ENCODE results near the gene SLCO3A1.

The SLCO3A1 gene

GRCh38 chr15:92100751-92101150 is 247.2 kb downstream of the SLCO3A1 start:
- DNase-seq (ENCODE audit: extremely low read depth, low read depth): no peak
- no peak for TF ChIP-seq CTCF (IDR thresholded peaks at IDR 0.05; ENCODE audit: low read depth, low read length)

- no peak for DNase-seq (ENCODE audit: extremely low read depth, low read depth)
- TF ChIP-seq CTCF (IDR thresholded peaks at IDR 0.05; ENCODE audit: low read depth, low read length): no peak
Measured at GRCh38 chr15:92101708-92102394, 248.3 kb downstream of the SLCO3A1 start.

- no peak for TF ChIP-seq CTCF (IDR thresholded peaks at IDR 0.05; ENCODE audit: low read depth, low read length)
- DNase-seq (ENCODE audit: extremely low read depth, low read depth): no peak
Measured at GRCh38 chr15:92102395-92102755, 248.9 kb downstream of the SLCO3A1 start.

- no peak for TF ChIP-seq CTCF (IDR thresholded peaks at IDR 0.05; ENCODE audit: low read depth, low read length)
- DNase-seq (ENCODE audit: extremely low read depth, low read depth): no peak
Measured at GRCh38 chr15:92104072-92104471, 250.6 kb downstream of the SLCO3A1 start.

- TF ChIP-seq CTCF (IDR thresholded peaks at IDR 0.05; ENCODE audit: low read depth, low read length): no peak
- no peak for DNase-seq (ENCODE audit: extremely low read depth, low read depth)
Measured at GRCh38 chr15:92105611-92106010, 252.1 kb downstream of the SLCO3A1 start.

GRCh38 chr15:92107510-92107909 is 254.0 kb downstream of the SLCO3A1 start:
- no peak for TF ChIP-seq CTCF (IDR thresholded peaks at IDR 0.05; ENCODE audit: low read depth, low read length)
- no peak for DNase-seq (ENCODE audit: extremely low read depth, low read depth)

- TF ChIP-seq CTCF (IDR thresholded peaks at IDR 0.05; ENCODE audit: low read depth, low read length): no peak
- no peak for DNase-seq (ENCODE audit: extremely low read depth, low read depth)
Measured at GRCh38 chr15:92109191-92109873, 255.8 kb downstream of the SLCO3A1 start.

Data from AG09319 (cell line).